GM23248 (cell line): ENCODE measurements around the gene BCHE.

Experiments used
- EZH2 ChIP-seq: fragments of 200-600 bp; sonication (generic); IDR thresholded peaks from 2 replicates; pipeline ENCODE4 v1.6.1; 2018; ENCODE audit warnings: antibody characterized with exemption, mild to moderate bottlenecking; ENCODE audit not compliant: insufficient read depth, poor library complexity, severe bottlenecking
- EZH2phosphoT487 ChIP-seq: fragments of 200-600 bp; sonication (generic); IDR thresholded peaks from 2 replicates; pipeline ENCODE4 v1.6.1; 2018; ENCODE audit warnings: antibody characterized with exemption, moderate library complexity, mild to moderate bottlenecking, low read depth; ENCODE audit not compliant: insufficient read depth

DNA sequence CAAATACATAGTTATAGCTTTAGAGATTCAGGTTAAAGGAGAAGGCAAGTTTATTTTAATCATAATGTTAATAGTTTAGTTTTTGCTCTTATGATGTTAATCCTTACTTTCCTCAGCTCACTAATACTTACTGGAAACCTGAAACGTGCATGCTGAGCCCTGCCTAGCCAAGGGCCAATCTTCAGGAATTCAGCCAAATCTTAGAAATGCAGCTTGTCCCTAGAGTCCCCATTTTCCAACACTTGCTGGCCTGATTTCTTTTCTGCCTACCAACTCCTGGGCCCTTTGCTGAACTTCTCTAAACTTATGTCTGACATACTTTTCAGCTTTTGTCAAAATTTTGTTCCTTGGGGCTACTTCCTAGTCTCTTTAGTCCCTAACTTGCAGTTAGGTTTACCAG is 22.8 kb downstream of the BCHE start:
- no peak for TF ChIP-seq EZH2
- no peak for TF ChIP-seq EZH2phosphoT487
